ENCODE measurements around the gene DACT2.

Gene DACT2

GRCh38 chr6:168279403-168279935 is 40.1 kb downstream of the DACT2 start:
- no peak for TF ChIP-seq CTCF (IDR thresholded peaks at IDR 0.05)

GRCh38 chr6:168278904-168279303 is 40.7 kb downstream of the DACT2 start:
- Histone ChIP-seq H3K9me3 (ENCODE audit: control insufficient read depth, low read length) (no peaks in the 10 kb centered on the region), H3K79me2 (no peaks in the 10 kb centered on the region), H3K27ac (no peak overlapping the region), H3K4me2 (ENCODE audit: low read length) (no peak overlapping the region), H3K36me3 (ENCODE audit: control insufficient read depth, insufficient read depth, low read length) (no peaks in the 10 kb centered on the region), H3K4me3 (ENCODE audit: low read depth, low read length) (no peak overlapping the region), H3K9ac (no peak overlapping the region), H3K4me1 (no peaks in the 10 kb centered on the region), H2AFZ (no peak overlapping the region), H3K27me3 (ENCODE audit: control insufficient read depth, insufficient read depth, low read length) (peaks cover 3% of the 10 kb centered on the region)
- TF ChIP-seq CTCF (IDR thresholded peaks at IDR 0.05) = no peak

More at GRCh38 chr6:168279403-168279935, 40.1 kb downstream of the DACT2 start:
- Histone ChIP-seq H3K4me1 (no peaks in the 10 kb centered on the region), H3K27me3 (ENCODE audit: control insufficient read depth, insufficient read depth, low read length) (peaks cover 3% of the 10 kb centered on the region), H3K4me2 (ENCODE audit: low read length) (no peak overlapping the region), H3K36me3 (ENCODE audit: control insufficient read depth, insufficient read depth, low read length) (no peaks in the 10 kb centered on the region), H3K4me3 (ENCODE audit: low read depth, low read length) (no peak overlapping the region), H3K9ac (no peak overlapping the region), H3K9me3 (ENCODE audit: control insufficient read depth, low read length) (no peaks in the 10 kb centered on the region), H3K27ac (no peak overlapping the region), H2AFZ (no peak overlapping the region), H3K79me2 (no peaks in the 10 kb centered on the region)

GRCh38 chr6:168277274-168277669 is 42.3 kb downstream of the DACT2 start:
- Histone ChIP-seq H3K36me3 (ENCODE audit: control insufficient read depth, insufficient read depth, low read length) (no peaks in the 10 kb centered on the region), H3K27me3 (ENCODE audit: control insufficient read depth, insufficient read depth, low read length) (peaks cover 3% of the 10 kb centered on the region)

GRCh38 chr6:168276576-168277273 is 42.9 kb downstream of the DACT2 start:
- Histone ChIP-seq H3K27ac (no peak overlapping the region), H3K79me2 (no peaks in the 10 kb centered on the region), H3K4me1 (no peaks in the 10 kb centered on the region), H3K9ac (no peak overlapping the region), H3K36me3 (ENCODE audit: control insufficient read depth, insufficient read depth, low read length) (no peaks in the 10 kb centered on the region), H3K9me3 (ENCODE audit: control insufficient read depth, low read length) (no peaks in the 10 kb centered on the region), H3K4me2 (ENCODE audit: low read length) (no peak overlapping the region), H2AFZ (no peak overlapping the region), H3K4me3 (ENCODE audit: low read depth, low read length) (no peak overlapping the region), H3K27me3 (ENCODE audit: control insufficient read depth, insufficient read depth, low read length) (peaks cover 3% of the 10 kb centered on the region)
- no peak for TF ChIP-seq CTCF (IDR thresholded peaks at IDR 0.05)

More at GRCh38 chr6:168277274-168277669, 42.3 kb downstream of the DACT2 start:
- no peaks in the 10 kb centered on the region for H3K9me3 ChIP-seq (ENCODE audit: control insufficient read depth, low read length)
- no peak overlapping the region for H3K27ac ChIP-seq
- H3K4me1 ChIP-seq = no peaks in the 10 kb centered on the region
- H3K79me2 ChIP-seq = no peaks in the 10 kb centered on the region
- H3K9ac ChIP-seq = no peak overlapping the region
- H2AFZ ChIP-seq = no peak overlapping the region
- H3K4me2 ChIP-seq (ENCODE audit: low read length) = no peak overlapping the region
- no peak overlapping the region for H3K4me3 ChIP-seq (ENCODE audit: low read depth, low read length)
- no peak for TF ChIP-seq CTCF (IDR thresholded peaks at IDR 0.05)

GRCh38 chr6:168275168-168275567 is 44.4 kb downstream of the DACT2 start:
- H2AFZ ChIP-seq = no peak overlapping the region
- no peaks in the 10 kb centered on the region for H3K9me3 ChIP-seq (ENCODE audit: control insufficient read depth, low read length)
- H3K4me2 ChIP-seq (ENCODE audit: low read length) = no peak overlapping the region
- no peak overlapping the region for H3K9ac ChIP-seq
- H3K27me3 ChIP-seq (ENCODE audit: control insufficient read depth, insufficient read depth, low read length) = peaks cover 3% of the 10 kb centered on the region
- no peaks in the 10 kb centered on the region for H3K36me3 ChIP-seq (ENCODE audit: control insufficient read depth, insufficient read depth, low read length)
- TF ChIP-seq CTCF (IDR thresholded peaks at IDR 0.05) = no peak
- no peaks in the 10 kb centered on the region for H3K79me2 ChIP-seq
- H3K4me1 ChIP-seq = no peaks in the 10 kb centered on the region
- H3K27ac ChIP-seq = no peak overlapping the region
- H3K4me3 ChIP-seq (ENCODE audit: low read depth, low read length) = no peak overlapping the region

Data from parathyroid adenoma (tissue), 2 donors.